Upper lobe of left lung (tissue), 6 donors: ENCODE data around the gene GBP5. TPM values are rescaled to one million over a fixed set of nuclear protein-coding genes. Genes with fewer than 3 reads are reported as not detected.
A peak's percentile ranks its signal among the peaks of the same experiment; 100 is the strongest.
"Not testable (repeated sequence)": the region's sequence is repeated elsewhere in the genome, so short reads cannot be mapped to it uniquely, and the experiment has no call there.

Experiments
- ATAC-seq, 2 donors: fragments of 200-7000 bp; cut with Tn5 transposase; one replicate each; pipeline ENCODE4 v1.9.1; 2022; ENCODE audit warnings: mild to moderate bottlenecking in 2 of 2, moderate library complexity in 2 of 2; ENCODE audit not compliant: low FRiP score in 2 of 2
- DNase-seq, 2 donors: peaks; one replicate each; pipeline ENCODE4 v3.0.0-alpha.2; 2019 to 2020
- H3K27ac ChIP-seq, 4 donors: fragments of 200-600 bp; sonication (generic); one replicate each; pipeline ENCODE4 v1.5.1; 2016 to 2019
- H3K27me3 ChIP-seq, 4 donors: fragments of 200-600 bp; sonication (generic); one replicate each; pipeline ENCODE4 v1.5.1; 2017 to 2019
- H3K36me3 ChIP-seq, 4 donors: fragments of 200-600 bp; sonication (generic); one replicate each; pipeline ENCODE4 v1.5.1; 2016 to 2019
- H3K4me1 ChIP-seq, 4 donors: fragments of 200-600 bp; sonication (generic); one replicate each; pipeline ENCODE4 v1.5.1; 2018 to 2019
- H3K4me3 ChIP-seq, 4 donors: fragments of 200-600 bp; sonication (generic); one replicate each; pipeline ENCODE4 v1.5.1; 2017 to 2019; ENCODE audit warnings: mild to moderate bottlenecking in 2 of 4, moderate library complexity in 1 of 4
- H3K9me3 ChIP-seq, 4 donors: fragments of 200-600 bp; sonication (generic); one replicate each; pipeline ENCODE4 v1.5.1; 2018 to 2019
- CTCF ChIP-seq, 6 experiments: fragments of 450-650 bp in 4 of 6; fragments of 200-600 bp in 2 of 6; sonication (generic) in 2 of 6; IDR thresholded peaks; one replicate each; pipeline ENCODE4 v1.5.1; 2016 to 2019; ENCODE audit warnings: antibody characterized with exemption in 6 of 6
- EP300 ChIP-seq, 4 donors: sonication (generic); formaldehyde crosslinking; IDR thresholded peaks; one replicate each; pipeline ENCODE4 v1.5.1; 2017; ENCODE audit warnings: antibody characterized with exemption in 4 of 4, control low read depth in 2 of 4
- POLR2A ChIP-seq, 4 donors: fragments of 450-650 bp; IDR thresholded peaks; one replicate each; pipeline ENCODE4 v1.5.1; 2016 to 2017; ENCODE audit warnings: antibody characterized with exemption in 4 of 4, mild to moderate bottlenecking in 2 of 4
- POLR2AphosphoS5 ChIP-seq, 2 donors: sonication (generic); formaldehyde crosslinking; IDR thresholded peaks; one replicate each; pipeline ENCODE4 v1.5.1; 2017; ENCODE audit warnings: antibody characterized with exemption in 2 of 2
- whole genome bisulfite sequencing, 2 donors: methylation state at CpG; one replicate each; pipeline ENCODE4 v1.1.5; 2017 to 2018; 5-methylcytosine and 5-hydroxymethylcytosine counted together
- total RNA-seq, 6 donors: library from RNA; depleted of rRNA in 4 of 6; stranded (reverse); fragments of >200 nt in 4 of 6; gene quantifications; one replicate each; pipeline versions ENCODE4 v1.1.0 to v1.2.1, GENCODE V29; 2016 to 2021
- donor health status: DM: no; HTN: no; CAD: no; lungs with moderate emphysema.
- donor health status: DM: no; HTN: yes; CAD: no; lungs with severe emphysema.

Gene GBP5
- total RNA-seq, 6 donors from 2014 or later: 4.1 to 24.5 (median 7.9) TPM

GRCh38 chr1:89288051-89288340 lies 15.3 kb upstream of the GBP5 start:
- Histone ChIP-seq H3K4me3 (no peak overlapping the region), H3K36me3 (no peaks in the 10 kb centered on the region), H3K27me3 (no peaks in the 10 kb centered on the region), H3K4me1 (peaks cover 4 to 16% (median 12%) of the 10 kb centered on the region in 4 donors), H3K27ac (no peak overlapping the region), H3K9me3 (peaks cover 0 to 3% (median 0%) of the 10 kb centered on the region in 4 donors)
- WGBS, 2 donors: 96 to 97% methylated on average over 2 of the region's 2 CpGs
- ATAC-seq: no peak
- no peak for DNase-seq
- TF ChIP-seq EP300 (IDR thresholded peaks at IDR 0.05) (no peak), CTCF (IDR thresholded peaks at IDR 0.05) (no peak), POLR2AphosphoS5 (IDR thresholded peaks at IDR 0.05) (no peak), POLR2A (IDR thresholded peaks at IDR 0.05) (no peak)

GRCh38 chr1:89287181-89288050 lies 14.8 kb upstream of the GBP5 start:
- TF ChIP-seq POLR2A (IDR thresholded peaks at IDR 0.05): no peak
- TF ChIP-seq EP300 (IDR thresholded peaks at IDR 0.05): no peak
- no peak for TF ChIP-seq POLR2AphosphoS5 (IDR thresholded peaks at IDR 0.05)
- no peak for TF ChIP-seq CTCF (IDR thresholded peaks at IDR 0.05)
- Histone ChIP-seq H3K27me3 (no peaks in the 10 kb centered on the region), H3K36me3 (no peaks in the 10 kb centered on the region), H3K4me1 (peaks cover 4 to 16% (median 12%) of the 10 kb centered on the region in 4 donors), H3K27ac (peak overlapping the region in 3 of 4 donors; percentile 26 to 68 (median 32)), H3K4me3 (peak overlapping the region in 1 of 4 donors; percentile 24), H3K9me3 (no peaks in the 10 kb centered on the region)
- ATAC-seq (no peak), DNase-seq (no peak)
- 60 to 63% methylated on average over 5 of the region's 5 CpGs for WGBS, 2 donors

DNA sequence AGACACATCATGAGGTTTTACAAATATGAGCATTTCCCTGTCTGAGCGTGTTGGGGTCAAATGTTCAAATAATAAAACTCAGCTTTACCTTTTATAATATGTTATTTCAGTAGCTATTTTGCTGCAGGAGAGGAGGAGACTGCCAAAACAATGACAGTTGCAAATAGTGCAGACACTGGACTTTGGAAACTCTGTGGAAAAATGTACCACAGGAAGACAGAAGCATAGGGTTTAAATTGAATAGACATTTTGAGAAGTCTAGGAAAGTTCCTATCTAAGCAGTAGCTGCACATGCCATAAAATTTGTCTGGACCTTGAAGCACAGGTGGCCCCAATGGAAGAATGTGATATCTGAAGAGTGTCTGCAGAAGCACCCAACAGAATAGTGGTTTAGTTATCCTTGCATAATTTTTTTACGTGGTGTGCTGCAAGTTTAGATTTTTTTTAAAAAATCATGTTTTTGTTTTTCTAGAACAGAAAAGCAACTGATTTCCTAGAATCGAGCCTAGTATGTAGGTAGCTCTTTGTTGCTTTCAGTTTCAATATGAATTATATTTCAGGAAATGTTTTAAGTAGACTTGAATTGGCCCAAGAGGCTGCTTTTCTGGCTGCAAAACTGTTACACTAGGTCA lies 14.0 kb upstream of the GBP5 start:
- 31 to 34% methylated on average over 3 of the region's 3 CpGs for WGBS, 2 donors
- H3K4me3 ChIP-seq: peak overlapping the region in 2 of 4 donors; percentile 9 to 24

GRCh38 chr1:89285745-89286380 lies 13.2 kb upstream of the GBP5 start:
- no peak for DNase-seq
- TF ChIP-seq CTCF (IDR thresholded peaks at IDR 0.05) (no peak), POLR2A (IDR thresholded peaks at IDR 0.05) (no peak), EP300 (IDR thresholded peaks at IDR 0.05) (no peak)
- H3K36me3 ChIP-seq: no peaks in the 10 kb centered on the region
- H3K27me3 ChIP-seq: no peaks in the 10 kb centered on the region
- H3K9me3 ChIP-seq: no peaks in the 10 kb centered on the region
- H3K4me3 ChIP-seq: no peak overlapping the region
- 91 to 92% methylated on average over 6 of the region's 6 CpGs for WGBS, 2 donors
- peaks cover 4 to 16% (median 12%) of the 10 kb centered on the region in 4 donors for H3K4me1 ChIP-seq
- peak overlapping the region; percentile 17 to 68 (median 29) for H3K27ac ChIP-seq
- ATAC-seq: no peak

More for the DNA sequence above, 14.0 kb upstream of the GBP5 start:
- no peak for DNase-seq
- no peaks in the 10 kb centered on the region for H3K9me3 ChIP-seq
- H3K27ac ChIP-seq: peak overlapping the region in 3 of 4 donors; percentile 26 to 68 (median 32)
- no peak for TF ChIP-seq POLR2A (IDR thresholded peaks at IDR 0.05)
- TF ChIP-seq POLR2AphosphoS5 (IDR thresholded peaks at IDR 0.05): no peak
- no peak for TF ChIP-seq CTCF (IDR thresholded peaks at IDR 0.05)
- no peak for TF ChIP-seq EP300 (IDR thresholded peaks at IDR 0.05)
- no peaks in the 10 kb centered on the region for H3K27me3 ChIP-seq
- no peak for ATAC-seq
- peaks cover 4 to 16% (median 12%) of the 10 kb centered on the region in 4 donors for H3K4me1 ChIP-seq
- no peaks in the 10 kb centered on the region for H3K36me3 ChIP-seq

GRCh38 chr1:89284078-89284763 lies 11.6 kb upstream of the GBP5 start:
- not testable (repeated sequence) for H3K9me3 ChIP-seq, H3K27me3 ChIP-seq, H3K36me3 ChIP-seq, ATAC-seq, H3K4me3 ChIP-seq, DNase-seq, H3K27ac ChIP-seq
- 83 to 89% methylated on average over 3 to 5 of the region's 5 CpGs for WGBS, 2 donors
- peaks cover 4 to 16% (median 12%) of the 10 kb centered on the region in 4 donors for H3K4me1 ChIP-seq
